HG02852 (cell line): Measurements from ENCODE around the gene HCLS1.
"Not testable (repeated sequence)": the region's sequence is repeated elsewhere in the genome, so short reads cannot be mapped to it uniquely, and the experiment has no call there.

ENCODE experiments used
- ATAC-seq: cut with Tn5 transposase; IDR thresholded peaks from one replicate; pipeline ENCODE4 v1.9.1; 2021; ENCODE audit warnings: mild to moderate bottlenecking, moderate library complexity; ENCODE audit not compliant: unreplicated experiment

Gene HCLS1

GRCh38 chr3:121660356-121661171, at the start of gene HCLS1:
Gene HCLS1, minus strand, starts transcription at chr3:121660903. Its CDS starts 2,556 bp downstream, at chr3:121658347.
- ATAC-seq, result peak; percentile 88

- no peak for ATAC-seq
These were observed 49.6 kb upstream of the HCLS1 start for GRCh38 chr3:121710347-121710746.

- ATAC-seq, result no peak
These were observed 47.0 kb upstream of the HCLS1 start for GRCh38 chr3:121707531-121708273.

GRCh38 chr3:121705541-121705940, 44.8 kb upstream of the HCLS1 start:
- no peak for ATAC-seq

DNA sequence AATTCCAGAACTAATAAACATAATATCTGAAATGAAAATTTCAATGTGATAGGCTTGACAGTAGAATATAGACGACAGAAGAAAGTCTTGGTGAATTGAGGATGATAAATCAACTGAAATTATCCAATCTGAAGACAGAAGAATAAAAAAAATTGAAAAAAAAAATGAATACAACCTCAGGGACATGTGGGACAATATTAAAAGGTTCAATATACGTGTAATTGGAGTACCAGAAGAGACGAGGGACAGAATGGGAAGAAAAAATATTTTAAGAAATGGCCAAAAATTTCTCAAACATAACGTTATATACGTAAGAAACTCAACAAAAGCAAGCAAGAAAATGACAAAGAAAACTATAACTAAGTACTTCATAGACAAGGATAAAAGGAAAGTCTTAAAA, 43.3 kb upstream of the HCLS1 start:
- no peak for ATAC-seq

DNA sequence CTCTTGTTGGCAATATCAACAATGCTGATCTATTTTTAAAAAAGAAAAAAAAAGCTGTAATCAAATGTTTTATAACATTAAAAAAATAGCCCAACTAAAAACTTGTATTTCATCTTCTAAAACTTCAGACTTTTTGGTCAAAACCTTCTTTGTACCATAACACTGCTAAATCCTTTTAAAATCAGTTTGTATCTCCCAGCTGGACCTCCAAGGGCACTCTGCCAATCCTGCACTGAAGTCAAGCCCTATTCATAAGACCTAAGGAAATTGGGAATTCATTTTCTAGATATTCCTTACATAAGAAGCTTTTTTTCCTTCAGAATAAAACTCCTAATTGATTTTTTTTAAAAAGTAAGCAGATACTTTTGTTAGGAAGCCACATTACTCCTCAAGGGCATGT, 38.2 kb upstream of the HCLS1 start:
- ATAC-seq, result no peak

GRCh38 chr3:121698476-121698875, 37.8 kb upstream of the HCLS1 start:
- no peak for ATAC-seq

GRCh38 chr3:121696186-121696585, 35.5 kb upstream of the HCLS1 start:
- ATAC-seq, result no peak

GRCh38 chr3:121692010-121692699, 31.5 kb upstream of the HCLS1 start:
- ATAC-seq, result no peak

DNA sequence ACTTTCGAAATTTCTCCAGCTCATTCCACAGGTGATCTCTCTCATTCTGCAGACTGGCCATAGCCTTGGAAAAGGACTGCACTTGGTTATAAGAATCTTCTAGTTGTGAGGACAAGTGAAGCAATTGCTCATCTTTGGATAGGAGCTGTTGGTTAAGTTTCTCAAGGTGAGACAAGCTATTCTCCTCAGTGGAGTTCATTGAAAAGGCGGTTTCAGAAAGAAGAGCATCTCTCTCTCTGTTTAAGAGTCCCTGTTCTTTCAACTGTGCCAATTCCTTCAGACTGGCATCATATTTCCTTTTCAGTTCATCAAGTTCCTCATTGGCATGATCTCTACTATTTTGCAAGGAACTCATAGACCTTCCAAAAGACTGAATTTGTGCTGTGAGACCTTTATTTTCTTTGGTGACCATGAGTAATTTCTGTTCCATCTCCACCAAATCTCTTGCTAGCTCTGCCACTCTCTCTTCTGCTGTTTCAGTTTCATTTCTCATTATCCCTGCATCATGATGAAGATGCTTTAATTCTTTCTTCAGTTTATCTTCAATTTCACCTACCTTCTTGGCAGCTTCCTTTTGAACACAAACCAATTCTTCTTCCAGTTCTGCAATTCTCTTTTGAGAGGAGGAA, 30.2 kb upstream of the HCLS1 start:
- ATAC-seq, result peak; percentile 73

GRCh38 chr3:121688747-121689146, 28.0 kb upstream of the HCLS1 start:
- not testable (repeated sequence) for ATAC-seq

DNA sequence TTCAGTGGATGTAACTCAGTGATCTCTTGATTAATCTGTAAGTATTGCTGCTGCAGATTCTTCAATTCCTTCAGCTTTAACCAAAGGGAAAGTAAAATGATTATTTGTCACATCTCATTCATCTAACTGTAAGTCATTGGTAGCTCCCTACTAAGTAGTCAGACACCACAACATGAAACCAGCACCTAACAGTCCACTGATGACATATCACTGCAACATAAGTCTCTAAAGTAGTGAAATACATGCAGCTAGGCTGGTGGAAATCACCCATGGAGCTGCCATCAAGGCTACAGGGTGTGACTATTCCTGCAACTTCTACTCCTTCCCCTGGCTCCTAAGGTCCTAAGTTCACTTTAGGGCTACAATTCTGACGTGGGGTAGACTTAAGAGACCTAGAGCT, 21.1 kb upstream of the HCLS1 start:
- ATAC-seq, result no peak

DNA sequence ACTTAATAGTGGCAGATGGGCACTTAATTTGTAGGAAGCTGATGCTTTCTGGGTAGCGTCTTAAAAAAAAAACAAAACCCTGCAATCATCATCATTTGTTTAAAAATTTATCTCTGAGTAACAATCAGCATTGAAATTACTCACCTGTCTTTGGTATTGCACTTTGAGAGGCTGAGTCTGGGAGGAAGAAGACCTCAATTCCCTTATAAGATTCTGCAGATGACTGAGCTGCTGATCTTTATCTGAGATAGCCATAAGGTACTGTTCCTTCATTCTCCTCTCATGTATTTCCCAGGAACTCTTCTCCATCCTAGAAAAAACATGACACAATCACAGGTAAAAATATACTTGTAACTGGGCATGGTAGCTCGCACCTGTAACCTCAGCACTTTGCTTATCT, 16.4 kb upstream of the HCLS1 start:
- no peak for ATAC-seq

DNA sequence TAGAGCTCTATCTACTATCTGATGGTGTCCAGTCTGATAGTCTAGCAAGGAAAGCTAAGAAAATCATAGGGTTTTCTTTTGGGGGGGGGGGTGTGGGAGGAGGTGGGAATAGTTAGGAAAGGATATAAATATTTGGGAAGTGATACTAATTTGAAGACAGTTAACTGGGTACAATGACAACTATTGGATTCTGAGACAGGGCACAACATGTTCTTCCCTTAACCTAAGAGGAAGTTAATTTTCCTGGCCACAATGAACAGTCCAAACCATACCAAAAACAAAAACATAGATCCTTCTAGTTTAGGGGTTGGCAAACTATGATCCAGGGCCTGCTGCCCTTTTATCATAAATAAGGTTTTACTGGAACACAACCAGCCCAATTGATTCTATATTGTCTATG, 10.0 kb upstream of the HCLS1 start:
- no peak for ATAC-seq

- no peak for ATAC-seq
These were observed 6.6 kb upstream of the HCLS1 start for GRCh38 chr3:121667333-121667732.

DNA sequence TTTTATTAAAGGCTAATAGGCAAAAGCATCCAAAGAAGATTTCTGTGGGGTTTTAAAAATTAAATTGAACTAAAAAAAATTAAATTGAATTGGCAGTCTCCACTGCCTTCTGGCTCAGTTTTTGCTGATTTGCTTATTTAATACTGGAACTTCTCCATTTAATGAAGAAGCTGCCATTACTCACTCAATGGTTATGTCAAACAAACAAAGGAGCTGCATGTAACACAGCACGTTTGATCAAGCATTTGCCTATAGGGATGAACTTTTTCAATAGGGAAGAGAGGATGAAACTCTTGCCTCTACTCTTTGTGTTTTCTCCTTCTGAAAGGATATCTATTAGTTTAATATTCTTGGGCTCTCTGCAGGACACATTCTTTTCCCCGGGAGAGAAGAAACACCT, 4.8 kb upstream of the HCLS1 start:
- no peak for ATAC-seq

- no peak for ATAC-seq
These were observed 2.6 kb upstream of the HCLS1 start for GRCh38 chr3:121663171-121663847.

DNA sequence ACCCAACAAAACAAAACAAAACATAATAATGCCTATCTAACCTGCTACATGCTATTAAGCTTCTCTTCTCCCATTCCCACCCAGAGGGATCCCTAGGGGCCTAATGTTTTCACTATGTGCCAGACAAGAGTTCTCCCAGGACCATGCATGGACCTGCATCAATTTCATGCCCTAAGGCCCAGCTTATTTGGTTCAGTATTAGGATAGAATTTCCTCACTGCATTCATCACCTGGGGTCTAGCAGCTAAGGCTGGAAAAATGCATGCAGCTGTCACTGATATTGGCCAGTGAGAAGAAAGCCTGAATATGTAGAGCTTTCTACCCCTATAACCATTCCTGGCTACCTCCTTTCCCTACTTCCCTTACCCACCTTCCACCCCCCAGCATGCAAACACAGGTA, 2.0 kb upstream of the HCLS1 start:
- no peak for ATAC-seq

DNA sequence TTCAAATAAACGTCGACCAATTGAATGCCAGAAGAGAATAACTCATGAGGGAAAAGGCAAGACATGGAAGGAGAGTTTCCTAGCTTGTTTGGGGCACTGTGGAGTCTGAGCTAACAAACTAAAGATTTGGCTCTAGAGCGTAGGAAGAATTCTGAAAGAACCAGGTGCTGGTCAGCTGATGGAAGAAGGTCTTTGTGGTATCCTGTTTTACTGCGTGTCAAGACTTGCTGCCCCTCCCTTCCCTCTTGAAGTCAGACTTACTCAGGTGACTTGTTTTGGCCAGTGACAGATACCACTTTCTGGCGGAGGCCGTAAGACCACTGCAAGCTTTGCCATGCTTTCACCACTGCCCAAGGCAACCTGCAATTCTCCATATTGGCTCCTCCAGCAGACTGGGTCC, 673 bp upstream of the HCLS1 start:
- ATAC-seq, result no peak

GRCh38 chr3:121659586-121659985, 1.1 kb downstream of the HCLS1 start:
- ATAC-seq, result no peak
